C4-2B (cell line): ENCODE data around the gene NCAPD3.

Experiments
- H3K27ac ChIP-seq: fragments of 450-650 bp; 2 replicates; pipeline ENCODE4 v1.5.1; 2017
- ZFX ChIP-seq: fragments of 450-650 bp; IDR thresholded peaks from 2 replicates; pipeline ENCODE4 v1.6.1; 2017
- TF ChIP-seq, protein P1 (sequence below): fragments of 450-650 bp; conservative IDR thresholded peaks from 2 replicates; pipeline ENCODE4 v1.5.1; 2017; ENCODE audit warnings: mild to moderate bottlenecking

Gene NCAPD3

DNA sequence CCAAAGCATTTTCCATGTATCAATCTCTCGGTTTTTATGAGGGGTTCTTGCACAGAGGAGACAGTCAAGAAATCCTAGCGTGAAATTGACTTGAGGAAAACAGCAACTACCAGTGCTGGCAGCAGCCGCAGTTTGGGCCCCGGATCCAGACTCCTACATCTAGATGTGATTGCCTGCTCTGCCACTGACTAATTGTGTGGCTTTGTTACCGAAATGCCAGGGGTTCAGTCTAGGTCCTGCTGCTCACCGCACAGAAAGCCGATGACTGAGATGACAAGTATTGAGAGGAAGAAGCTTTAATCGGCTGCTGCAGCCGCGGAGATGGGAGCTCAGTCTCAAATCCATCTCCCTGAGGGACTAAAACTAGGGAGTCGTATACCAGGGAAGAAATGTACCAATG is 44.2 kb upstream of the NCAPD3 start:
- TF ChIP-seq ZFX = no peak
- H3K27ac ChIP-seq = no peak overlapping the region

DNA sequence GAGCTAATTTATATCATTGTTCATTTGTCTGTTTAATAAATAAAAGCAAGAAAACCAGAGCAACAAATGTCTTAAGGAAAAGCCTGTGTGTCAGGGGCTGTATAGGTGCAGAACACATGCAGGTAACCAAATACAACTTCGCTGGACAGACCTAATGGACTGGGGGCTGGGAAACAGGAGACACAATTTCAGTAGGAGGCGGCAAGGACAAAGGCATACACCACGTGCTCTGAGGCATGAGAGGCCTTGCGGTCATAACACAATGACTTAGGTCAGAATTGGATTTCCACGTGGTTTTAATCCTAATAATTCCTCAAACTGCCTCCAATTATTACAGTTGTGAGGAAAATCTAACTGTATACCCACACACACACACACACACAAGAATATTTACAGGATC is 43.7 kb upstream of the NCAPD3 start:
- H3K27ac ChIP-seq = no peak overlapping the region
- no peak for TF ChIP-seq ZFX
- TF ChIP-seq, protein P1, sequence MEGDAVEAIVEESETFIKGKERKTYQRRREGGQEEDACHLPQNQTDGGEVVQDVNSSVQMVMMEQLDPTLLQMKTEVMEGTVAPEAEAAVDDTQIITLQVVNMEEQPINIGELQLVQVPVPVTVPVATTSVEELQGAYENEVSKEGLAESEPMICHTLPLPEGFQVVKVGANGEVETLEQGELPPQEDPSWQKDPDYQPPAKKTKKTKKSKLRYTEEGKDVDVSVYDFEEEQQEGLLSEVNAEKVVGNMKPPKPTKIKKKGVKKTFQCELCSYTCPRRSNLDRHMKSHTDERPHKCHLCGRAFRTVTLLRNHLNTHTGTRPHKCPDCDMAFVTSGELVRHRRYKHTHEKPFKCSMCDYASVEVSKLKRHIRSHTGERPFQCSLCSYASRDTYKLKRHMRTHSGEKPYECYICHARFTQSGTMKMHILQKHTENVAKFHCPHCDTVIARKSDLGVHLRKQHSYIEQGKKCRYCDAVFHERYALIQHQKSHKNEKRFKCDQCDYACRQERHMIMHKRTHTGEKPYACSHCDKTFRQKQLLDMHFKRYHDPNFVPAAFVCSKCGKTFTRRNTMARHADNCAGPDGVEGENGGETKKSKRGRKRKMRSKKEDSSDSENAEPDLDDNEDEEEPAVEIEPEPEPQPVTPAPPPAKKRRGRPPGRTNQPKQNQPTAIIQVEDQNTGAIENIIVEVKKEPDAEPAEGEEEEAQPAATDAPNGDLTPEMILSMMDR = no peak

DNA sequence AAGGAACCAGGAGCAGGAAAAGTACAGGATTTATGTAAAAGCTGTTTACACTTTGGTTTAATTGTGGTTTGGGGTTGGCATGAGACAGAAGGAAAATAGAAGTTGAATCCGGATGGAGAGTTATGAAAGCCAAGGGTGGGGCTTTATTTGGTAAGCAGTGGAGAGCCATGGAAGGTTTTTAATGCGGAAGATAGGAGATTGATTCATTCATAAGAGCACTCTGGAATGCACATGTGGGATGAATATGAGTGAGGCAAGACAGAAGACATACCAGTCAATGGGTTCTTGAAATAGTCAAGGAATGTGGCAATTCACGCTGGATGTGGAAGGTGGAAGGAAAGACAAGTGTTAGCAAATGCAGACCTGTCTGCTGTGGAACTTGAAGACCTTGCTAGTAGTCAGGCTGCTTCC is 43.1 kb upstream of the NCAPD3 start:
- TF ChIP-seq, protein P1 = no peak
- TF ChIP-seq ZFX = no peak
- no peak overlapping the region for H3K27ac ChIP-seq

DNA sequence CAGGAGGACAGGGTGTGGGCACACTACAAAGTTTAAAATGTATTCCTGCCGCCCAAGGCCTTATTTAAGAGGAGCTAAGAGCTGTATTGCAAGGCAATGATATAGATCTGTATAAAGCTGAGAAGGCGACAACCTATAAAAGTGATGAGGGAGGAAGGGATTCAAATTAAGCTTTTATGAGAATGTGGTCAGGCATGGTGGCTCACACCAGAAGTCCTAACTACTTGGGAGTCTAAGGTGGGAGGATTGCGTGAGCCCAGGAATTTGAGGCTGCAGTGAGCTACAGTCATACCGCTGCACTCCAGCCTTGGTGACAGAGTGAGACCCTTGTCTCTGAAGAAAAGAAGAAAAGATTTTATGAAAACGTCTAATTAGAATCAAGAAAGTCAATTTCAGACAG is 42.7 kb upstream of the NCAPD3 start:
- no peak overlapping the region for H3K27ac ChIP-seq
- TF ChIP-seq, protein P1 = no peak
- TF ChIP-seq ZFX = no peak

DNA sequence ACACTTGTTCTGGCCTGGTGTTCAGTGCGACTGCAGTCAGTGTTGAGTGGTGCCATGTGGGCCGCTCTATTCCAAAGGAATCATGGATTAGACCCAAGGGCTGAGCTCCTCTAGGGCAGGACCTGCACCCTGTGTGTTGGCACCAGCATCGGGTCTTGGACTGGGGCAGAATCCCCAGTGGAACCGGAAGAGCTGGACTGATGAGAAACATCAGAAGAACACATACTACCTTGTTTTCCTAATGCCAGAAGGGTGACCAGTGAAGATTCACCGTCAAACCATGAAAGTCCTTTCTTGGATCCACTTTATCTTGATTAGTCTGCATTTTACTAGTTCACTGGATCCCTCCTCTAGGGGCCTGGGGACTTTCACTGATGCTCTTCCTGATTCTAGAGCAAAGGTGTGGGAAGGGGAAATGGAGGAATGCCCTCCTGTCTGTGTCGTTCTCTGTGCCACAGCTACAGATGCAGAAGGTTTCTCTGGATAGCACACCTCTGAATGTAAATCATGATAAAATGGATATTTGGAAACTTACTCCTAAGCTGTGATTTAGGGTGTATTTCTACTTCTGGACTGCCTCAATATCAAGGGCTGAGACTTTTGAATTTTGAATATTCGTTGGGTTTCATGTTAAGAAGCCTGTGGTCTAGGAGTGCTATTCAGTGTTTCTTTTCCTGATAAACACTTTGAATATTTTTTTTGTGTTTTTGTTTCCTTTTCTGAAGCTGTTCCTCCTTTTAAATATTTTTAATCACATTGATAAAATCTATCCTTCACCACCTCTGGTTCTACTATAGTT is 41.4 kb upstream of the NCAPD3 start:
- peak overlapping the region; percentile 7; the same call in 1 of the 2 replicates for H3K27ac ChIP-seq
- TF ChIP-seq, protein P1 = no peak
- no peak for TF ChIP-seq ZFX

DNA sequence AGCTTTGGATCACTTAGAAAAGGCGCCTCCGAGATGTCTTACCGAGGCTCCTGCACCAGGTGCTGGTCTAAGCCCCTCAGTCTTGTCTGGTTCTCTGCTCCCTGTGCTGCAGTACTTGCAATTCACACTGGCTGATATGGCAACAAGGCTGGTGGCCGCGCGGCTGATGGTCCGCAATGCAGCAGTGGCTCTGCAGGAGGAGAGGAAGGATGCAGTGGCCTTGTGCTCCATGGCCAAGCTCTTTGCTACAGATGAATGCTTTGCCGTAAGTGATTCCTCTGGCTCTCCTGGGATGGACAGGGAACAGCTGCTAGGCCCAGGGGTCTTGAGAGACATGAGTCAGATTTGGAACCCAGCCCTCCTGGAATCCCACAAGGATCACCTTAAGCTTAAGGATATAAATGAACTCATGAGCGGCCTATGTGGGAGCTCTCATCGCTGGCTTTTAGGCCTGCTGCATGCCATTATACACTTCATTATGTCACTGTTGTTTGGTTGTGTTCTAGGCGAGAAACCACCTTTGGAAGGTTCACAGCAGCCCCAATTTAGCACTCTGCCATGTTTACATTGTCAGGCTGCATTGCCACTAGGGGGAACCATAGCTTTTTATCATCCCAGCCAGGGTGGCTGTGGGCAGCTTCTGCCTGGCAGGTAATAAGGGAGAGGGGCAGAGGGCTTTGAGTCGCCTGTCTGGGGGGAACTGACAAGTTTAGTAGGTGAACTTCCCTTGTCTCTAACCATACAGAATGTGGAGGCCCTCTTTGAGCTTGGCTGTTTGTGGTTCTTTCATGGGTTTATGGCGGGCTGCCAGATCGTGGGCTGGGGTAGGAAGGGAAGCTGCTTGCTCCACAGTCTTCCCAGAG is 38.1 kb upstream of the NCAPD3 start:
- TF ChIP-seq, protein P1 = peak; percentile 83
- TF ChIP-seq ZFX = no peak
- H3K27ac ChIP-seq = no peak overlapping the region

DNA sequence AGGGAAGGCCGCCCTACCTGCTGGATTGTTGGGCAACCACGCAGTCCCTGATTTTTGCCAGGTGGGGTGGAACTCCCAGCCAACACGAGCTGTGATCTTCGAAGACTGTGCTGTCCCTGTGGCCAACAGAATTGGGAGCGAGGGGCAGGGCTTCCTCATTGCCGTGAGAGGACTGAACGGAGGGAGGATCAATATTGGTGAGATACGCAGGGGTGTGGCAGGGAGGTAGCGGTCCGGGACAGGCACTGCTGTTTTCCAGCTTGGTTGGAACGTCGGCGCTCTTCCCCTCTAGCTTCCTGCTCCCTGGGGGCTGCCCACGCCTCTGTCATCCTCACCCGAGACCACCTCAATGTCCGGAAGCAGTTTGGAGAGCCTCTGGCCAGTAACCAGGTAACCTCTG is 37.2 kb upstream of the NCAPD3 start:
- TF ChIP-seq ZFX = no peak
- TF ChIP-seq, protein P1 = no peak
- no peak overlapping the region for H3K27ac ChIP-seq
